Peyer's patch (tissue), 4 donors: ENCODE results near the gene VEGFA.

Source experiments
- POLR2A ChIP-seq, 2 donors: fragments of 450-650 bp; IDR thresholded peaks; one replicate each; pipeline ENCODE4 v1.5.1; 2017; ENCODE audit warnings: antibody characterized with exemption in 2 of 2, mild to moderate bottlenecking in 2 of 2, moderate library complexity in 2 of 2
- TF ChIP-seq, protein P1 (sequence below), 6 experiments: fragments of 450-650 bp in 4 of 6; fragments of 200-600 bp in 2 of 6; sonication (generic) in 1 of 6; IDR thresholded peaks; one replicate each; pipeline ENCODE4 v1.5.1; 2017 to 2019; ENCODE audit warnings: antibody characterized with exemption in 6 of 6, mild to moderate bottlenecking in 3 of 6, moderate library complexity in 1 of 6

- TF ChIP-seq, protein P1, sequence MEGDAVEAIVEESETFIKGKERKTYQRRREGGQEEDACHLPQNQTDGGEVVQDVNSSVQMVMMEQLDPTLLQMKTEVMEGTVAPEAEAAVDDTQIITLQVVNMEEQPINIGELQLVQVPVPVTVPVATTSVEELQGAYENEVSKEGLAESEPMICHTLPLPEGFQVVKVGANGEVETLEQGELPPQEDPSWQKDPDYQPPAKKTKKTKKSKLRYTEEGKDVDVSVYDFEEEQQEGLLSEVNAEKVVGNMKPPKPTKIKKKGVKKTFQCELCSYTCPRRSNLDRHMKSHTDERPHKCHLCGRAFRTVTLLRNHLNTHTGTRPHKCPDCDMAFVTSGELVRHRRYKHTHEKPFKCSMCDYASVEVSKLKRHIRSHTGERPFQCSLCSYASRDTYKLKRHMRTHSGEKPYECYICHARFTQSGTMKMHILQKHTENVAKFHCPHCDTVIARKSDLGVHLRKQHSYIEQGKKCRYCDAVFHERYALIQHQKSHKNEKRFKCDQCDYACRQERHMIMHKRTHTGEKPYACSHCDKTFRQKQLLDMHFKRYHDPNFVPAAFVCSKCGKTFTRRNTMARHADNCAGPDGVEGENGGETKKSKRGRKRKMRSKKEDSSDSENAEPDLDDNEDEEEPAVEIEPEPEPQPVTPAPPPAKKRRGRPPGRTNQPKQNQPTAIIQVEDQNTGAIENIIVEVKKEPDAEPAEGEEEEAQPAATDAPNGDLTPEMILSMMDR (IDR thresholded peaks at IDR 0.05): no peak
- no peak for TF ChIP-seq POLR2A (IDR thresholded peaks at IDR 0.05)
Observed at GRCh38 chr6:43805699-43806042, 35.7 kb downstream of the VEGFA start.
